PC-9 (cell line): ENCODE measurements around the gene CPED1. TPM values are rescaled to one million over a fixed set of nuclear protein-coding genes. Genes with fewer than 3 reads are reported as not detected.

ENCODE experiments used
- BruUV-seq: library from RNA; stranded (reverse); fragments of 400-500 nt; replicated peaks from 2 replicates; lab custom pipeline; 2021; lab: Mats Ljungman, UMichigan
- CTCF ChIA-PET: fragments of 300-600 bp; sonication (Branson Sonifier 250); formaldehyde crosslinking; loops from one replicate; lab custom pipeline; 2022; ENCODE audit warnings: antibody characterized with exemption; lab: Charles Lee
- POLR2A ChIA-PET: fragments of 300-600 bp; sonication (Branson Sonifier 250); formaldehyde crosslinking; loops from one replicate; lab custom pipeline; 2022; ENCODE audit warnings: antibody characterized with exemption; ENCODE audit not compliant: unreplicated experiment; lab: Charles Lee
- DNase-seq, 2 experiments: peaks; one replicate each; pipeline versions ENCODE4 v3.0.0 to v3.0.0-alpha.2; 2015 to 2022; ENCODE audit warnings: mixed read lengths in 1 of 2
- H2AFZ ChIP-seq: fragments of 200-600 bp; sonication (generic); 2 replicates; pipeline ENCODE4 v1.8.1; 2017; ENCODE audit warnings: antibody characterized with exemption
- H3F3A ChIP-seq: fragments of 200-600 bp; sonication (generic); 2 replicates; pipeline ENCODE4 v1.8.1; 2017; ENCODE audit warnings: antibody characterized with exemption, mild to moderate bottlenecking, low read depth; ENCODE audit not compliant: insufficient read depth
- H3K27ac ChIP-seq: fragments of 200-600 bp; sonication (generic); 2 replicates; pipeline ENCODE4 v1.6.1; 2016; ENCODE audit warnings: mixed run types
- H3K27me3 ChIP-seq: fragments of 200-600 bp; sonication (generic); 2 replicates; pipeline ENCODE4 v1.6.1; 2016; ENCODE audit warnings: low read depth, mixed run types; ENCODE audit not compliant: insufficient read depth
- H3K36me3 ChIP-seq: fragments of 200-600 bp; sonication (generic); 2 replicates; pipeline ENCODE4 v1.6.1; 2016; ENCODE audit warnings: low read depth, mixed run types
- H3K4me1 ChIP-seq: fragments of 200-600 bp; sonication (generic); replicated peaks from 2 replicates; pipeline ENCODE4 v1.6.1; 2016; ENCODE audit warnings: mixed run types; ENCODE audit not compliant: insufficient read depth
- H3K4me2 ChIP-seq: fragments of 200-600 bp; sonication (generic); 2 replicates; pipeline ENCODE4 v1.6.1; 2017; ENCODE audit warnings: mixed run types
- H3K4me3 ChIP-seq: fragments of 200-600 bp; sonication (generic); 2 replicates; pipeline ENCODE4 v1.6.1; 2016; ENCODE audit warnings: mixed run types
- H3K79me2 ChIP-seq: fragments of 200-600 bp; sonication (generic); 2 replicates; pipeline ENCODE4 v1.6.1; 2017; ENCODE audit warnings: low read depth, mixed run types
- H3K9me2 ChIP-seq: fragments of 200-600 bp; sonication (generic); 2 replicates; pipeline ENCODE4 v1.8.1; 2017; ENCODE audit warnings: mild to moderate bottlenecking; ENCODE audit not compliant: insufficient read depth
- H3K9me3 ChIP-seq: fragments of 200-600 bp; sonication (generic); 2 replicates; pipeline ENCODE4 v1.8.1; 2016; ENCODE audit warnings: low read depth; ENCODE audit not compliant: insufficient read depth
- H4K20me1 ChIP-seq: fragments of 200-600 bp; sonication (generic); 2 replicates; pipeline ENCODE4 v1.8.1; 2017; ENCODE audit not compliant: insufficient read depth
- EZH2 ChIP-seq: fragments of 200-600 bp; sonication (generic); IDR thresholded peaks from 2 replicates; pipeline ENCODE4 v1.8.0; 2017; ENCODE audit warnings: antibody characterized with exemption, low read depth
- intact Hi-C: fragments of 100-400 bp; cut with micrococcal nuclease; formaldehyde crosslinking; loops from one replicate; pipeline ENCODE4 v1.10.0; 2022; ENCODE audit not compliant: unreplicated experiment
- total RNA-seq: library from RNA; stranded (reverse); gene quantifications from 2 replicates; pipeline ENCODE4 v1.2.3, GENCODE V29; 2021
- TF ChIP-seq, protein P1 (sequence below): fragments of 200-600 bp; sonication (generic); conservative IDR thresholded peaks from 2 replicates; pipeline ENCODE4 v1.6.1; 2017; ENCODE audit warnings: mixed run types, antibody characterized with exemption, mild to moderate bottlenecking, moderate library complexity

CPED1 gene
- total RNA-seq, 1 experiment from 2014 or later = 2.4 TPM

DNA sequence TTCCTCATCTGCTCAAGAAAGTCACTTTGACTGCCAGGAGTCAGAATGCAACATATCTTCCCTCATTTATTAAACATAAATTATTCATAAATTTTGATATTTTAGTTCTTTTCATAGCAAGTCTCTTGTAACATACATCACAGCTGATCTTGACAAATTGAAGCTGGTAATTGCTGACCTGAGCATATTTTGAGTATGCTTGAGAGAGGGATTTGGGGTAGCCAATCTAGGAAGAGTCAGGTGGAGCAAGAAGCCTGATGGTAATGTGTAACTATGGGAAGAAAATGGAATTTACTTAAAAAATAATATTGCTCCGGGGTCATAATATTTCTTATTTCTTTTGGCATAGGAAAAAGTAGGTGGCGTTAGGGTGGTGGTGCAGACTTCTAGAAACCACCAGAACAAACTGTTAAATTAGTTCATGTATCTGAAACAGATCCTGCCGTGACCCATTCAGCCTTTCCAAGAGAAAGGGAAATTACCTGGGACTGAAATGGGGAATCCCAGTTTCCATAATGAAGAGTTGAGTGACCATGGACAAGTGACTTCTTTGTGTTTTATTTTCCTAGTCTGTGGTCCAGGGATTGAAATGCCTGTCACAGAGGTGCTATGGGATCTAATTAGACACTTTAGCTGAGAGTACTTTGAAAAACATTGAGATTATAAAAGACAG is 12.9 kb downstream of the CPED1 start:
- BruUV-seq = no TSS peak
- TF ChIP-seq EZH2 = no peak
- TF ChIP-seq, protein P1, sequence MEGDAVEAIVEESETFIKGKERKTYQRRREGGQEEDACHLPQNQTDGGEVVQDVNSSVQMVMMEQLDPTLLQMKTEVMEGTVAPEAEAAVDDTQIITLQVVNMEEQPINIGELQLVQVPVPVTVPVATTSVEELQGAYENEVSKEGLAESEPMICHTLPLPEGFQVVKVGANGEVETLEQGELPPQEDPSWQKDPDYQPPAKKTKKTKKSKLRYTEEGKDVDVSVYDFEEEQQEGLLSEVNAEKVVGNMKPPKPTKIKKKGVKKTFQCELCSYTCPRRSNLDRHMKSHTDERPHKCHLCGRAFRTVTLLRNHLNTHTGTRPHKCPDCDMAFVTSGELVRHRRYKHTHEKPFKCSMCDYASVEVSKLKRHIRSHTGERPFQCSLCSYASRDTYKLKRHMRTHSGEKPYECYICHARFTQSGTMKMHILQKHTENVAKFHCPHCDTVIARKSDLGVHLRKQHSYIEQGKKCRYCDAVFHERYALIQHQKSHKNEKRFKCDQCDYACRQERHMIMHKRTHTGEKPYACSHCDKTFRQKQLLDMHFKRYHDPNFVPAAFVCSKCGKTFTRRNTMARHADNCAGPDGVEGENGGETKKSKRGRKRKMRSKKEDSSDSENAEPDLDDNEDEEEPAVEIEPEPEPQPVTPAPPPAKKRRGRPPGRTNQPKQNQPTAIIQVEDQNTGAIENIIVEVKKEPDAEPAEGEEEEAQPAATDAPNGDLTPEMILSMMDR = no peak
- ChIA-PET POLR2A (no interaction called here), CTCF (no interaction called here)
- H3K9me3 ChIP-seq = no peaks in the 10 kb centered on the region; the same call in 1 of the 2 replicates
- H3F3A ChIP-seq = peaks cover 3% of the 10 kb centered on the region; the same call in 1 of the 2 replicates
- no peaks in the 10 kb centered on the region for H3K9me2 ChIP-seq
- no peaks in the 10 kb centered on the region for H4K20me1 ChIP-seq
- H3K27ac ChIP-seq = no peak overlapping the region
- H2AFZ ChIP-seq = no peak overlapping the region
- intact Hi-C loops = no loop called here
- no peaks in the 10 kb centered on the region for H3K36me3 ChIP-seq
- no peaks in the 10 kb centered on the region for H3K27me3 ChIP-seq
- H3K4me2 ChIP-seq = no peak overlapping the region
- H3K79me2 ChIP-seq = no peaks in the 10 kb centered on the region
- H3K4me1 ChIP-seq = 0 out of 2 replicates have a peak, but pooled peaks cover 3% of the 10 kb centered on the region
- no peak for DNase-seq
- H3K4me3 ChIP-seq = no peak overlapping the region

- no peak for DNase-seq
- H3F3A ChIP-seq = no peaks in the 10 kb centered on the region
- H3K27me3 ChIP-seq = no peaks in the 10 kb centered on the region
- intact Hi-C loops = no loop called here
- POLR2A ChIA-PET = interaction anchor here (0.6 to 0.7 kb wide), 2 partner anchors 101 to 640 kb away, joined by 3 to 5 read pairs; no protein-coding TSS in a partner anchor
- no peaks in the 10 kb centered on the region for H3K9me2 ChIP-seq
- H2AFZ ChIP-seq = no peak overlapping the region
- H4K20me1 ChIP-seq = no peaks in the 10 kb centered on the region
- H3K4me2 ChIP-seq = no peak overlapping the region
- no peaks in the 10 kb centered on the region for H3K4me1 ChIP-seq
- no peaks in the 10 kb centered on the region for H3K36me3 ChIP-seq
- no peak for TF ChIP-seq EZH2
- TF ChIP-seq, protein P1 = no peak
- H3K9me3 ChIP-seq = no peaks in the 10 kb centered on the region; the same call in 1 of the 2 replicates
- H3K27ac ChIP-seq = no peak overlapping the region
- BruUV-seq = no TSS peak
- CTCF ChIA-PET = no interaction called here
- no peak overlapping the region for H3K4me3 ChIP-seq
- no peaks in the 10 kb centered on the region for H3K79me2 ChIP-seq
Measured at GRCh38 chr7:121002048-121002756, 13.7 kb downstream of the CPED1 start.

DNA sequence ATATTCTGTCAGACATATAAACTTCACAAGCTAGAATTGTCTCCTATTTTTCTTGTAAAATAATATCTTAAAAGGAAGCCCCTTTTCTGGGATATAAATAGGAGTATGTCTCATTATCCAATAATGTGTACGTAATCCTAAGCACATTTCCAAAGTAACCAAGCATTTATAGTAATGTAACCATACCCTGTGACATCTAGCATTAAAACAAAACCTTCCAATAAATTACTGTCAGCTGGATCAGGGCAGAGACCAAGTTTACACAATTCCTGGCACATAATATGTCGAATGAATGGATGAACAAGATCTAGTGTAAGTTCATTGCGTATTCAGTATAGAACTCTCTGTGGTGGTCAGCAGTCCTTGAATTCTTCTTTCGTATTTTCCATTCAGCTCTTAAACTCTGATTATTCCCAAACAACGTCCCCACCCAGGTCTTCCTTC is 14.3 kb downstream of the CPED1 start:
- H3K9me2 ChIP-seq = no peaks in the 10 kb centered on the region
- intact Hi-C loops = no loop called here
- H3K4me3 ChIP-seq = no peak overlapping the region
- H3K9me3 ChIP-seq = no peaks in the 10 kb centered on the region; the same call in 1 of the 2 replicates
- no TSS peak for BruUV-seq
- H3K27me3 ChIP-seq = no peaks in the 10 kb centered on the region
- H3K79me2 ChIP-seq = no peaks in the 10 kb centered on the region
- ChIA-PET CTCF (no interaction called here), POLR2A (interaction anchor here (0.6 to 0.7 kb wide), 2 partner anchors 100 to 639 kb away, joined by 3 to 5 read pairs; no protein-coding TSS in a partner anchor)
- H2AFZ ChIP-seq = no peak overlapping the region
- H3F3A ChIP-seq = no peaks in the 10 kb centered on the region
- H3K27ac ChIP-seq = no peak overlapping the region
- H3K36me3 ChIP-seq = no peaks in the 10 kb centered on the region
- no peaks in the 10 kb centered on the region for H3K4me1 ChIP-seq
- no peak for DNase-seq
- TF ChIP-seq, protein P1 = no peak
- no peak for TF ChIP-seq EZH2
- H3K4me2 ChIP-seq = no peak overlapping the region
- H4K20me1 ChIP-seq = no peaks in the 10 kb centered on the region
